ENCODE measurements around the gene SLC47A1.

Gene SLC47A1

DNA sequence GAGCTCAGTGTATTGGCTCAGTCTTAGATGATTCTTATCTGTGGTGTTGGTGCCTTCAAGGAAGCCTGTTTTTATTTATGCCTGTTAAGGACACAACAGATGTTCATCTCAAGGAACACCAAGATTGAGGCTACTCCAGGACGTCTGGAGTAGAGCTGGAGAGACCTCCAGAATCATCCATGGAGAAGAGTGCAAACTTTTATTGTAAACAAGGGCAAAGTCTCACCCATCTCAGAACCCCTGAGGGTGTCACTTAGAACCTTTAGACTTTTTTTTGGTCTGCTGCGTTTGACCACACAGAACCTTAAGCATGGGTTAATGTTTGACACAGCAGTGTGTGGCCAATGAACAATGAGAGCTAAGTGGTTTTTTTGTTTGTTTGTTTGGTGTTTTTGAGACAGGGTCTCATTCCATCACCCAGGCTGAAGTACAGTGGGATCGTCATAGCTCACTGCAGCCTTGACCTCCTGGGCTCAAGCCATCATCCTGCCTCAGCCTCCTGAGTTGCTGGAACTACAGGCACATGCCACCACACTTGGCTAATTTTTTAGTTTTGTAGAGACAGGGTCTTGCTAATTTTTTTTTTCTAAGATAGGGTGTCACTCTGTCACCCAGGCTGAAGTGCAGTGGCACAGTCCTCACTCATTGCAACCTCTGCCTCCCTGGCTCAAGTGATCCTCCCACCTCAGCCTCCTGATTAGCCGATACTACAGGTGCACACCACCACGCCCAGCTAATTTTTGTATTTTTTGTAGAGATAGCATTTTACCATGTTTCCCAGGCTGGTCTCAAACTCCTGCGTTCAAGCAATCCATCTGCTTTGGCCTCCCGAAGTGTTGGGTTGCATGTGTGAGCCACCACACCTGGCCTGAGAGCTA lies 16.3 kb downstream of the SLC47A1 start:
- TF ChIP-seq, protein P1, sequence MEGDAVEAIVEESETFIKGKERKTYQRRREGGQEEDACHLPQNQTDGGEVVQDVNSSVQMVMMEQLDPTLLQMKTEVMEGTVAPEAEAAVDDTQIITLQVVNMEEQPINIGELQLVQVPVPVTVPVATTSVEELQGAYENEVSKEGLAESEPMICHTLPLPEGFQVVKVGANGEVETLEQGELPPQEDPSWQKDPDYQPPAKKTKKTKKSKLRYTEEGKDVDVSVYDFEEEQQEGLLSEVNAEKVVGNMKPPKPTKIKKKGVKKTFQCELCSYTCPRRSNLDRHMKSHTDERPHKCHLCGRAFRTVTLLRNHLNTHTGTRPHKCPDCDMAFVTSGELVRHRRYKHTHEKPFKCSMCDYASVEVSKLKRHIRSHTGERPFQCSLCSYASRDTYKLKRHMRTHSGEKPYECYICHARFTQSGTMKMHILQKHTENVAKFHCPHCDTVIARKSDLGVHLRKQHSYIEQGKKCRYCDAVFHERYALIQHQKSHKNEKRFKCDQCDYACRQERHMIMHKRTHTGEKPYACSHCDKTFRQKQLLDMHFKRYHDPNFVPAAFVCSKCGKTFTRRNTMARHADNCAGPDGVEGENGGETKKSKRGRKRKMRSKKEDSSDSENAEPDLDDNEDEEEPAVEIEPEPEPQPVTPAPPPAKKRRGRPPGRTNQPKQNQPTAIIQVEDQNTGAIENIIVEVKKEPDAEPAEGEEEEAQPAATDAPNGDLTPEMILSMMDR (IDR thresholded peaks at IDR 0.05; ENCODE audit: low read depth, low read length), result no peak
- H3K4me3 ChIP-seq (replicated peaks in 1 of 2; ENCODE audit: low read depth in 2 of 2, low read length in 2 of 2), result no peak overlapping the region

DNA sequence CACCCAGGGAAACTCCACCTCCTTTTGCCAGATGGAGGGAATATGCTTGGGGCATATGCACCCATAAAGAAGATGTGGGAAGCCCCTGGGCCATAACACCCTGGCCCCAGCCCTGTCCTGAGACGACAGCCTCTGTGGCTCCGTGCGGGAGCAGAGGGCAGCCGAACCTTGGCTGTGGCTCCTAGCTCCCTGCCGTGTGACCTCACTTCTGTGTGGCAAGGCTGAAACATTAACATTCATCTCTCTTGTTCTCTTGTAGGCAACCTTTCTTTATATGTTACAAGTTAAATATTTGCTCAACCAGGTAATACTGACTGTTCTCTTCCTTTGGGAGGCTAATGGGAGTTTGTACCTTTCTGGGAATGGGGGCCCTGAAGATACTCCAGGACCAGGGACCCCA lies 17.5 kb downstream of the SLC47A1 start:
- no peak overlapping the region for H3K4me3 ChIP-seq (replicated peaks in 1 of 2; ENCODE audit: low read depth in 2 of 2, low read length in 2 of 2)
- TF ChIP-seq, protein P1 (IDR thresholded peaks at IDR 0.05; ENCODE audit: low read depth, low read length), result no peak
- DNase-seq (ENCODE audit: low read depth in 2 of 2), result no peak

More for the DNA sequence above, 16.3 kb downstream of the SLC47A1 start:
- no peak for DNase-seq (ENCODE audit: low read depth in 2 of 2)

DNA sequence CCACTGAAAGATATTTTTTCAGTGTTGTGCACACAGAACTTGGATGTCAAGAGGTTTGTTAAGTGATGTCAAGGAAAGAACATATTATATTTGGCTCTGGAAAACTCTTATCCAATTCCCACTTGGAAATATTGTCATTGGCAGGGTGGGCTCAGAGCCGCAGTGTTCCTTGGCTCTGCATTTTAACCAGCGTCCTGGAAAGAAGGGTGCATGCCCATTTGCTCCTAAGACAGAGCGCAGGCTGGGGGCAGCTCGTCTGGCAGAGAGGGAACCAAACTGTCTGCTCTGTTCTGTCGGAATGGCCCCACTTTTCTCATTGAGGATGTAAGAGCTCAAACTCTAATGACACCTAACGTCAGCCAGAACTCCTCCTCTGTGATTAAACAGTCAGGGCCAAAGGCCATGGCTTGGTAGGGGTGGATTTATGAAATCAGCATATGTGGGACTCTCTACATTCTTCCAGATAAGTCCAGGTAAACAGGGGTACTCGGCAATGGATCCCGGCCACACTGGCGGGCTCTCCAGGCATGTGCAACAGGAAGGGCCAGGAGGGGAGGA lies 18.0 kb downstream of the SLC47A1 start:
- DNase-seq (ENCODE audit: low read depth in 2 of 2), result no peak
- TF ChIP-seq, protein P1 (IDR thresholded peaks at IDR 0.05; ENCODE audit: low read depth, low read length), result no peak
- H3K4me3 ChIP-seq (replicated peaks in 1 of 2; ENCODE audit: low read depth in 2 of 2, low read length in 2 of 2), result no peak overlapping the region

DNA sequence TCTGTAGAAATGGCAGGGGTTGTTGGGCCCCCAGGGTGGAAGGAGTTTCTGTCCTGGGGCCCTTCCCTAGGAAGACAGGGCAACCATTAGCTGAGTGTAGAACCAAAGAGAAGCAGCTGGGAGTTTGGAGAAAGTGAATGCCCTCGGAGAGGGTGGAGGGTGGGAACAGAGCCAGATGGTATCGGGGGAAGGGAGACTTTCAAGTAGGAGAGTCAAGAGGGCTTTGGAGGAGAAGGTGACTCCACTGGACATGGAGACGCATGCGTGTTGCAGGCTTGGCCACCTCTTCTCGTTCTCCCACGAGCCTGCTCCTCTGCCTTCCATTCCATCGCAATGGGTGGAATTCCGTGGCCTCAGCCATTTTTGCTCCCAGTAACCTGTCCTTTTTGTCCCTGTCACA lies 19.4 kb downstream of the SLC47A1 start:
- no peak overlapping the region for H3K4me3 ChIP-seq (replicated peaks in 1 of 2; ENCODE audit: low read depth in 2 of 2, low read length in 2 of 2)
- DNase-seq (ENCODE audit: low read depth in 2 of 2), result no peak
- TF ChIP-seq, protein P1 (IDR thresholded peaks at IDR 0.05; ENCODE audit: low read depth, low read length), result no peak

DNA sequence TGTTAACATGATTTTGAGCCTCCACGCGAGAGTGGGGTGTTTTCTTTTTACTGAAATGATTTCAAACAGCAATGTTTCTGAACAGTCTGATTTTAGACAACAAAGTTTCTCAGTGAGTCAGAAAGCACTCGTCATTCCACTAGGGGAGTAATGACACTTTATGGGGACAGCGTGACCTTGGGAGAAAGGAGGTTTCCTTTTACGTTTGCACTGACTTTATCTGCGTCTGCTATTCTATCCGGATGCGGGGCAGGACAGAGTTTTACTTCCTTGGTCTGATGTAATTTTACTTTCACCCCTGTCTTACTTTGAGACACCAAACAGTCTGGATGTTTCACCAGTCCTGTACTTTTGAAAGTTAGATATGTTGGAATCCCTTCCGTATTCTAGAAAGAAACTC lies 20.7 kb downstream of the SLC47A1 start:
- H3K4me3 ChIP-seq (replicated peaks in 1 of 2; ENCODE audit: low read depth in 2 of 2, low read length in 2 of 2), result no peak overlapping the region
- DNase-seq (ENCODE audit: low read depth in 2 of 2), result peak; percentile 52 to 70
- TF ChIP-seq, protein P1 (IDR thresholded peaks at IDR 0.05; ENCODE audit: low read depth, low read length), result no peak

DNA sequence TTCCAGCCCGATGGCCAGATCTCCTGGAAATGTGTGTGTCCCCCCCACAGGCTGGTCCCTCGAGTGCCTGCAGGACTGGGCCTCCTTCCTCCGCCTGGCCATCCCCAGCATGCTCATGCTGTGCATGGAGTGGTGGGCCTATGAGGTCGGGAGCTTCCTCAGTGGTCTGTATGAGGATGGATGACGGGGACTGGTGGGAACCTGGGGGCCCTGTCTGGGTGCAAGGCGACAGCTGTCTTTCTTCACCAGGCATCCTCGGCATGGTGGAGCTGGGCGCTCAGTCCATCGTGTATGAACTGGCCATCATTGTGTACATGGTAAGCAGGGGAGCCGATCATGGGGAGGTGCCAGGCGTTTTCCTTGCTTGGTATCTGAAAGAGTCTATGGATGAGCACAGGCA lies 22.1 kb downstream of the SLC47A1 start:
- DNase-seq (ENCODE audit: low read depth in 2 of 2), result no peak
- no peak overlapping the region for H3K4me3 ChIP-seq (replicated peaks in 1 of 2; ENCODE audit: low read depth in 2 of 2, low read length in 2 of 2)
- TF ChIP-seq, protein P1 (IDR thresholded peaks at IDR 0.05; ENCODE audit: low read depth, low read length), result no peak
